MM.1S (cell line): Measurements from ENCODE around the gene CLCN4.

Experiments used
- DNase-seq: peaks from one replicate; pipeline ENCODE4 v3.0.0-alpha.2; 2015
- H2AFZ ChIP-seq: fragments of 300-600 bp; sonication (generic); 2 replicates; pipeline ENCODE4 v1.6.0; 2016; ENCODE audit warnings: antibody characterized with exemption, low read length
- H3F3A ChIP-seq: fragments of 300-600 bp; sonication (generic); 2 replicates; pipeline ENCODE4 v1.6.1; 2016; ENCODE audit warnings: mild to moderate bottlenecking, antibody characterized with exemption, low read length, moderate library complexity, mixed read lengths; ENCODE audit not compliant: insufficient read depth
- H3K27ac ChIP-seq: fragments of 300-600 bp; sonication (generic); 2 replicates; pipeline ENCODE4 v1.5.1; 2016; ENCODE audit warnings: mild to moderate bottlenecking, low read length
- H3K27me3 ChIP-seq: fragments of 300-600 bp; sonication (generic); replicated peaks from 2 replicates; pipeline ENCODE4 v1.6.0; 2016; ENCODE audit warnings: low read length; ENCODE audit not compliant: insufficient read depth
- H3K36me3 ChIP-seq: fragments of 300-600 bp; sonication (generic); replicated peaks from 2 replicates; pipeline ENCODE4 v1.6.1; 2016; ENCODE audit warnings: mild to moderate bottlenecking, low read length, mixed read lengths; ENCODE audit not compliant: insufficient read depth
- H3K4me1 ChIP-seq: fragments of 300-600 bp; sonication (generic); 2 replicates; pipeline ENCODE4 v1.6.1; 2016; ENCODE audit warnings: low read length, mixed read lengths
- H3K4me2 ChIP-seq: fragments of 300-600 bp; sonication (generic); 2 replicates; pipeline ENCODE4 v1.6.0; 2016; ENCODE audit warnings: low read depth, low read length
- H3K4me3 ChIP-seq: fragments of 300-600 bp; sonication (generic); 2 replicates; pipeline ENCODE4 v1.5.1; 2016; ENCODE audit warnings: low read length, mixed read lengths
- H3K79me2 ChIP-seq: fragments of 300-600 bp; sonication (generic); 2 replicates; pipeline ENCODE4 v1.6.1; 2016; ENCODE audit warnings: mixed run types, low read length, mixed read lengths
- H3K9ac ChIP-seq: fragments of 300-600 bp; sonication (generic); 2 replicates; pipeline ENCODE4 v1.6.1; 2016; ENCODE audit warnings: low read length, mixed read lengths
- H3K9me2 ChIP-seq: fragments of 300-600 bp; sonication (generic); replicated peaks from 2 replicates; pipeline ENCODE4 v1.6.1; 2016; ENCODE audit warnings: mild to moderate bottlenecking, low read length, mixed read lengths; ENCODE audit not compliant: insufficient read depth
- H3K9me3 ChIP-seq: fragments of 300-600 bp; sonication (generic); replicated peaks from 2 replicates; pipeline ENCODE4 v1.6.1; 2016; ENCODE audit warnings: mild to moderate bottlenecking, low read length, mixed read lengths; ENCODE audit not compliant: insufficient read depth
- H4K20me1 ChIP-seq: fragments of 300-600 bp; sonication (generic); 2 replicates; pipeline ENCODE4 v1.6.1; 2016; ENCODE audit warnings: mild to moderate bottlenecking, low read length, moderate library complexity, mixed read lengths; ENCODE audit not compliant: insufficient read depth
- CTCF ChIP-seq: fragments of 300-600 bp; sonication (generic); IDR thresholded peaks from 2 replicates; pipeline ENCODE4 v1.5.1; 2016; ENCODE audit warnings: antibody characterized with exemption, low read length, mixed read lengths
- EZH2 ChIP-seq: fragments of 300-600 bp; sonication (generic); optimal IDR thresholded peaks from 2 replicates; pipeline ENCODE3; 2017; ENCODE audit warnings: low read depth, mild to moderate bottlenecking, antibody characterized with exemption, low read length, mixed read lengths
- EZH2phosphoT487 ChIP-seq: fragments of 300-600 bp; sonication (generic); IDR thresholded peaks from 2 replicates; pipeline ENCODE4 v1.6.1; 2018; ENCODE audit warnings: antibody characterized with exemption, low read length

CLCN4 gene

DNA sequence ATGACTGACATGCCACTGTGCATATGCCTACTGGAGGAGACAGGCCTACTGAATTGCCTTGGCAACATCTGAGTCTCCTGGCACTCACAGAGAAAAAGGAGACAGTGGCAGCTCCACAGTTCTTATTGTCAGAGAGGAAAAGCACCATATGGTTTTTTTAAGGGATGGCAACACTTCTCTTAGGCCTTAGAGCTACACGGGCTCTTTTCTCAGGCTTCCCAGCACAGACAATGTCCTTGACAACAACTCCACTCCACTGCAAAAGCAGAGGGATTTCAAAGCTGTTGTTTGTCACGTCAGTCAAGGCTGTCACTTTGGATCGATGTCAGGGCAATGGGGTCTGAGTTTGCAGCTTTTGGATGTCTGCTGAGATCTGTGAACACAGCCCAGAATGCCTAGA, 4.7 kb upstream of the CLCN4 start:
- Histone ChIP-seq H3K9me3 (no peaks in the 10 kb centered on the region), H3F3A (no peaks in the 10 kb centered on the region), H3K9ac (no peak overlapping the region), H3K9me2 (no peaks in the 10 kb centered on the region), H3K27ac (no peak overlapping the region), H3K36me3 (no peaks in the 10 kb centered on the region), H2AFZ (no peak overlapping the region), H3K79me2 (no peaks in the 10 kb centered on the region), H3K4me1 (no peaks in the 10 kb centered on the region), H3K4me2 (no peak overlapping the region), H4K20me1 (no peaks in the 10 kb centered on the region), H3K27me3 (no peaks in the 10 kb centered on the region), H3K4me3 (no peak overlapping the region)
- TF ChIP-seq EZH2phosphoT487 (no peak), EZH2 (no peak), CTCF (no peak)
- DNase-seq: no peak

DNA sequence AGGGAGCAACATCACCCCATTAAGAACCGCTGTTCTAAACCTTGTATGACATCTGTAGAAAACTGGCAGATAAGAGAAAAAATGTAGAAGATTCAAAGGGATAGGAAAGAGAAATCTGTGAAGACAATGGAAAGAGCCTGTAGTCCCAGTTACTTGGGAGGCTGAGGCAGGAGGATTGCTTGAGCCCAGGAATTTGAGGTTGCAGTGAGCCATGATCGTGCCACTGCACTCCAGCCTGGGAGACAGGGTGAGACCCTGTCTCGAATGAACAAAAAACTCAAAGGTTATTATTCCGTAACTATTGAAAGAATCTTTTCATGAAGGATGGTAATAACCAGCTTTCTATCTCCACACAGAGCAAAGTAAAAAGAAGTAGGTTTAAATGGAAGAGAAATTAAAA, 1.6 kb upstream of the CLCN4 start:
- H3K4me2 ChIP-seq: no peak overlapping the region
- no peak for TF ChIP-seq CTCF
- no peak for TF ChIP-seq EZH2
- no peak for TF ChIP-seq EZH2phosphoT487
- no peak overlapping the region for H3K4me3 ChIP-seq

GRCh38 chrX:10157032-10157341, 212 bp downstream of the CLCN4 start:
- H3K9me2 ChIP-seq: no peaks in the 10 kb centered on the region
- no peak for TF ChIP-seq EZH2phosphoT487
- TF ChIP-seq CTCF: no peak
- no peak for TF ChIP-seq EZH2
- no peaks in the 10 kb centered on the region for H3K4me1 ChIP-seq
- H3K36me3 ChIP-seq: no peaks in the 10 kb centered on the region
- peak overlapping the region; percentile 50 for H3K4me3 ChIP-seq
- H3K27ac ChIP-seq: no peak overlapping the region
- H3K27me3 ChIP-seq: no peaks in the 10 kb centered on the region
- H3K4me2 ChIP-seq: peak overlapping the region; percentile 69
- H3F3A ChIP-seq: no peaks in the 10 kb centered on the region
- peak overlapping the region; percentile 48 for H2AFZ ChIP-seq
- no peaks in the 10 kb centered on the region for H3K79me2 ChIP-seq
- H4K20me1 ChIP-seq: no peaks in the 10 kb centered on the region
- H3K9me3 ChIP-seq: no peaks in the 10 kb centered on the region
- DNase-seq: no peak
- H3K9ac ChIP-seq: peak overlapping the region; percentile 41

More for the DNA sequence above, 1.6 kb upstream of the CLCN4 start:
- Histone ChIP-seq H3K36me3 (no peaks in the 10 kb centered on the region), H3K27ac (no peak overlapping the region), H3K27me3 (no peaks in the 10 kb centered on the region), H2AFZ (no peak overlapping the region), H3K79me2 (no peaks in the 10 kb centered on the region), H3K9ac (no peak overlapping the region), H3K9me3 (no peaks in the 10 kb centered on the region), H4K20me1 (no peaks in the 10 kb centered on the region), H3K9me2 (no peaks in the 10 kb centered on the region), H3K4me1 (no peaks in the 10 kb centered on the region), H3F3A (no peaks in the 10 kb centered on the region)
- no peak for DNase-seq

- Histone ChIP-seq H3K4me3 (peak overlapping the region; percentile 50), H3K9ac (no peak overlapping the region), H3K27ac (no peak overlapping the region)
Observed at GRCh38 chrX:10157543-10157942, 768 bp downstream of the CLCN4 start.

More at GRCh38 chrX:10157543-10157942, 768 bp downstream of the CLCN4 start:
- DNase-seq: no peak
- H3K4me1 ChIP-seq: no peaks in the 10 kb centered on the region
- H3K9me3 ChIP-seq: no peaks in the 10 kb centered on the region
- no peaks in the 10 kb centered on the region for H3K9me2 ChIP-seq
- H3K27me3 ChIP-seq: no peaks in the 10 kb centered on the region
- H3K79me2 ChIP-seq: no peaks in the 10 kb centered on the region
- TF ChIP-seq EZH2 (no peak), EZH2phosphoT487 (no peak), CTCF (no peak)
- no peaks in the 10 kb centered on the region for H4K20me1 ChIP-seq
- peak overlapping the region; percentile 48; the same call in 1 of the 2 replicates for H2AFZ ChIP-seq
- H3K4me2 ChIP-seq: peak overlapping the region; percentile 69
- H3K36me3 ChIP-seq: no peaks in the 10 kb centered on the region
- no peaks in the 10 kb centered on the region for H3F3A ChIP-seq
